ENCODE data around the gene TFG.
"Not testable (repeated sequence)": the region's sequence is repeated elsewhere in the genome, so short reads cannot be mapped to it uniquely, and the experiment has no call there.

Gene TFG

GRCh38 chr3:100708989-100709841 lies at the start of gene TFG:
TFG (plus strand) TSS chr3:100709494; CDS start chr3:100713686, 4,192 bp downstream.
- DNase-seq = peak; percentile 97

- DNase-seq = not testable (repeated sequence)
Observed at GRCh38 chr3:100661294-100661693, 48.0 kb upstream of the TFG start.

GRCh38 chr3:100662113-100662823 lies 47.0 kb upstream of the TFG start:
- no peak for DNase-seq

- DNase-seq = peak; percentile 18
Observed at GRCh38 chr3:100665230-100665629, 44.1 kb upstream of the TFG start.

- DNase-seq = not testable (repeated sequence)
Observed at GRCh38 chr3:100666699-100667098, 42.6 kb upstream of the TFG start.

GRCh38 chr3:100667316-100667715 lies 42.0 kb upstream of the TFG start:
- not testable (repeated sequence) for DNase-seq

- not testable (repeated sequence) for DNase-seq
Observed at GRCh38 chr3:100670995-100671394, 38.3 kb upstream of the TFG start.

GRCh38 chr3:100681496-100681895 lies 27.8 kb upstream of the TFG start:
- no peak for DNase-seq

GRCh38 chr3:100682056-100682853 lies 27.0 kb upstream of the TFG start:
- no peak for DNase-seq

- no peak for DNase-seq
Observed at GRCh38 chr3:100682854-100683760, 26.2 kb upstream of the TFG start.

GRCh38 chr3:100693225-100693624 lies 16.1 kb upstream of the TFG start:
- DNase-seq = no peak

GRCh38 chr3:100695696-100696095 lies 13.6 kb upstream of the TFG start:
- DNase-seq = no peak

- no peak for DNase-seq
Observed at GRCh38 chr3:100696161-100696560, 13.1 kb upstream of the TFG start.

GRCh38 chr3:100697172-100697571 lies 12.1 kb upstream of the TFG start:
- DNase-seq = no peak

- DNase-seq = no peak
Observed at GRCh38 chr3:100697723-100698285, 11.5 kb upstream of the TFG start.

GRCh38 chr3:100698736-100699135 lies 10.6 kb upstream of the TFG start:
- DNase-seq = no peak

GRCh38 chr3:100700708-100701107 lies 8.6 kb upstream of the TFG start:
- no peak for DNase-seq

- no peak for DNase-seq
Observed at GRCh38 chr3:100702082-100702979, 7.0 kb upstream of the TFG start.

GRCh38 chr3:100702980-100703345 lies 6.3 kb upstream of the TFG start:
- no peak for DNase-seq

- no peak for DNase-seq
Observed at GRCh38 chr3:100703865-100704264, 5.4 kb upstream of the TFG start.

- DNase-seq = no peak
Observed at GRCh38 chr3:100706365-100706764, 2.9 kb upstream of the TFG start.

All from activated CD8-positive, alpha-beta memory T cell treated with anti-CD3 and anti-CD28 coated beads, Interleukin-2, amount 50 U/mL, for 4 hours (primary cell).